Astrocyte of the spinal cord (primary cell): Measurements from ENCODE around the gene SMPDL3B.

ENCODE experiments used
- DNase-seq: peaks from one replicate; pipeline ENCODE4 v3.0.0; 2011; ENCODE audit warnings: low read depth, low spot score
- H3K4me3 ChIP-seq: 2 replicates; pipeline ENCODE4 v1.5.1; 2011; ENCODE audit warnings: low read depth, mild to moderate bottlenecking, low read length, moderate library complexity
- CTCF ChIP-seq: IDR thresholded peaks from 2 replicates; pipeline ENCODE4 v1.5.1; 2012; ENCODE audit warnings: low read depth, mild to moderate bottlenecking, low read length, inconsistent platforms
- in situ Hi-C: cut with HindIII; loops from 2 replicates; pipeline ENCODE4 v1.10.0; 2017; ENCODE audit warnings: low sequenced_read_pairs

The SMPDL3B gene

GRCh38 chr1:27922272-27922671, 12.5 kb upstream of the SMPDL3B start:
- in situ Hi-C loops = no loop called here
- TF ChIP-seq CTCF = no peak
- H3K4me3 ChIP-seq = no peak overlapping the region
- no peak for DNase-seq

- H3K4me3 ChIP-seq = no peak overlapping the region
- peak; percentile 6 for TF ChIP-seq CTCF
- no peak for DNase-seq
- in situ Hi-C loops = no loop called here
Observed at GRCh38 chr1:27928216-27928954, 6.4 kb upstream of the SMPDL3B start.

- TF ChIP-seq CTCF = no peak
- DNase-seq = no peak
- in situ Hi-C loops = no loop called here
- no peak overlapping the region for H3K4me3 ChIP-seq
Observed at GRCh38 chr1:27931184-27931583, 3.6 kb upstream of the SMPDL3B start.

- TF ChIP-seq CTCF = no peak
- H3K4me3 ChIP-seq = no peak overlapping the region
- in situ Hi-C loops = no loop called here
- no peak for DNase-seq
Observed at GRCh38 chr1:27931759-27932158, 3.0 kb upstream of the SMPDL3B start.

GRCh38 chr1:27935721-27936120, 921 bp downstream of the SMPDL3B start:
- DNase-seq = no peak
- in situ Hi-C loops = no loop called here
- no peak for TF ChIP-seq CTCF
- H3K4me3 ChIP-seq = no peak overlapping the region

- DNase-seq = no peak
- no peak for TF ChIP-seq CTCF
- in situ Hi-C loops = no loop called here
- H3K4me3 ChIP-seq = no peak overlapping the region
Observed at GRCh38 chr1:27936370-27936769, 1.6 kb downstream of the SMPDL3B start.
